ENCODE measurements around the gene CDH13.

Gene CDH13

GRCh38 chr16:83100679-83101078, 473.9 kb downstream of the CDH13 start:
- H3K27ac ChIP-seq (ENCODE audit: low read length) = no peak overlapping the region
- no peaks in the 10 kb centered on the region for H3K9me3 ChIP-seq (ENCODE audit: insufficient read depth, low read length, severe bottlenecking)
- H3K4me1 ChIP-seq (ENCODE audit: insufficient read depth, low read length) = no peaks in the 10 kb centered on the region
- no peak overlapping the region for H3K9ac ChIP-seq (ENCODE audit: low read depth, low read length)
- no peak overlapping the region for H3K4me3 ChIP-seq (ENCODE audit: low read depth in 1 of 2, low read length in 2 of 2)
- H3K36me3 ChIP-seq (ENCODE audit: insufficient read depth, low read length) = no peaks in the 10 kb centered on the region
- H3K79me2 ChIP-seq (ENCODE audit: insufficient read depth, low read length) = no peaks in the 10 kb centered on the region
- no peak overlapping the region for H3K4me2 ChIP-seq (ENCODE audit: insufficient read depth, low read length)
- H4K20me1 ChIP-seq (ENCODE audit: insufficient read depth, low read length) = no peaks in the 10 kb centered on the region
- TF ChIP-seq EZH2 (IDR thresholded peaks at IDR 0.05; ENCODE audit: borderline replicate concordance, low read depth, low read length, severe bottlenecking) (no peak), CTCF (IDR thresholded peaks at IDR 0.05; ENCODE audit: borderline replicate concordance, extremely low read depth, low read length, poor library complexity, severe bottlenecking) (no peak)
- ATAC-seq (ENCODE audit: insufficient read depth, low read depth) = no peak
- H2AFZ ChIP-seq (ENCODE audit: low read depth, low read length) = no peak overlapping the region
- DNase-seq = no peak
- H3K27me3 ChIP-seq (ENCODE audit: insufficient read depth, low read length, poor library complexity) = no peaks in the 10 kb centered on the region

- no peak overlapping the region for H2AFZ ChIP-seq (ENCODE audit: low read depth, low read length)
- no peaks in the 10 kb centered on the region for H3K36me3 ChIP-seq (ENCODE audit: insufficient read depth, low read length)
- no peak overlapping the region for H3K4me3 ChIP-seq (ENCODE audit: low read depth in 1 of 2, low read length in 2 of 2)
- ATAC-seq (ENCODE audit: insufficient read depth, low read depth) = no peak
- no peak overlapping the region for H3K9ac ChIP-seq (ENCODE audit: low read depth, low read length)
- no peaks in the 10 kb centered on the region for H4K20me1 ChIP-seq (ENCODE audit: insufficient read depth, low read length)
- no peak for DNase-seq
- H3K27me3 ChIP-seq (ENCODE audit: insufficient read depth, low read length, poor library complexity) = no peaks in the 10 kb centered on the region
- no peaks in the 10 kb centered on the region for H3K4me1 ChIP-seq (ENCODE audit: insufficient read depth, low read length)
- TF ChIP-seq EZH2 (IDR thresholded peaks at IDR 0.05; ENCODE audit: borderline replicate concordance, low read depth, low read length, severe bottlenecking) (no peak), CTCF (IDR thresholded peaks at IDR 0.05; ENCODE audit: borderline replicate concordance, extremely low read depth, low read length, poor library complexity, severe bottlenecking) (no peak)
- H3K79me2 ChIP-seq (ENCODE audit: insufficient read depth, low read length) = no peaks in the 10 kb centered on the region
- no peak overlapping the region for H3K4me2 ChIP-seq (ENCODE audit: insufficient read depth, low read length)
- H3K9me3 ChIP-seq (ENCODE audit: insufficient read depth, low read length, severe bottlenecking) = no peaks in the 10 kb centered on the region
- no peak overlapping the region for H3K27ac ChIP-seq (ENCODE audit: low read length)
Observed at GRCh38 chr16:83102336-83102735, 475.6 kb downstream of the CDH13 start.

- Histone ChIP-seq H3K36me3 (ENCODE audit: insufficient read depth, low read length) (no peaks in the 10 kb centered on the region), H4K20me1 (ENCODE audit: insufficient read depth, low read length) (no peaks in the 10 kb centered on the region), H2AFZ (ENCODE audit: low read depth, low read length) (no peak overlapping the region), H3K4me2 (ENCODE audit: insufficient read depth, low read length) (no peak overlapping the region), H3K79me2 (ENCODE audit: insufficient read depth, low read length) (no peaks in the 10 kb centered on the region), H3K9ac (ENCODE audit: low read depth, low read length) (no peak overlapping the region), H3K27ac (ENCODE audit: low read length) (no peak overlapping the region), H3K27me3 (ENCODE audit: insufficient read depth, low read length, poor library complexity) (peaks cover 4% of the 10 kb centered on the region), H3K4me3 (ENCODE audit: low read depth in 1 of 2, low read length in 2 of 2) (no peak overlapping the region), H3K9me3 (ENCODE audit: insufficient read depth, low read length, severe bottlenecking) (no peaks in the 10 kb centered on the region), H3K4me1 (ENCODE audit: insufficient read depth, low read length) (no peaks in the 10 kb centered on the region)
- ATAC-seq (ENCODE audit: insufficient read depth, low read depth) = no peak
- no peak for DNase-seq
- TF ChIP-seq EZH2 (IDR thresholded peaks at IDR 0.05; ENCODE audit: borderline replicate concordance, low read depth, low read length, severe bottlenecking) = no peak
- TF ChIP-seq CTCF (IDR thresholded peaks at IDR 0.05; ENCODE audit: borderline replicate concordance, extremely low read depth, low read length, poor library complexity, severe bottlenecking) = no peak
Observed at GRCh38 chr16:83105279-83106077, 478.7 kb downstream of the CDH13 start.
